HG02870 (cell line): Measurements from ENCODE around the gene HOXD10.

Experiments
- ATAC-seq: cut with Tn5 transposase; IDR thresholded peaks from one replicate; pipeline ENCODE4 v1.9.1; 2021; ENCODE audit warnings: mild to moderate bottlenecking, moderate library complexity; ENCODE audit not compliant: unreplicated experiment

HOXD10 gene

GRCh38 chr2:176121190-176122051 lies 4.8 kb downstream of the HOXD10 start:
- ATAC-seq: no peak

DNA sequence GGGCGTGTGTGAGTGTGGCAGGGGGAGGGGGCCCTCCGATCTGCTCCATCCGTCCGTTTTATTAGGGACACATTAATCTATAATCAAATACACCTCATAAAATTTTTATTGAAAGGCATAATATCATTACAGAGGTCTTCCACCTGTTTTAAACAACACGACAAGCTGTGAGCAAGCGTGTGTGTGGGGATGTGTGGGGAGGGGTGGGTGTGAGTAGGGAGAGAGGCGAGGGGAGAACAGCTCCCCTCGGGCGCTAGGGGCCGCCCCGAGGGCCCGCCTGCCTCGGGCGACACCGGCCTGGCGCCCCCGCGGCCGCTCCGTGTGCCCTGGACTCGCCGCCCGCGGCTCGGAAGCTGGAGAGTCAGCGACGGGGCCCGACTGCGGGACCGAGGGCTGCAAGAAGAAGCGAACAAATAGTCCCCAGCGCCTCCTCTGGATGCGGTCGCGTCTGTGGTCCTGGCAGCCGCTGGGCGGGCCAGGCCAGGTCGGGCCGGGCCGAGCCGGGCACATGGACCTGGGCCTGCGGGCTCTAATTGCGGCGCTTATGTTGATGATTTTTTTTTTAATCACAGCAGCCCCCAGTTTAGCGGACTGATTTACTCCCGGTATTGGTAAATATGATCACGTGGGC lies 5.6 kb downstream of the HOXD10 start:
- no peak for ATAC-seq

- no peak for ATAC-seq
These were observed 6.3 kb downstream of the HOXD10 start, which contains the start of gene HOXD9 for GRCh38 chr2:176122683-176123410. TSS of gene HOXD9 (plus strand) at chr2:176122719. CDS start at chr2:176122769, 50 bp downstream.

- ATAC-seq: no peak
These were observed 7.0 kb downstream of the HOXD10 start for GRCh38 chr2:176123411-176124109.

DNA sequence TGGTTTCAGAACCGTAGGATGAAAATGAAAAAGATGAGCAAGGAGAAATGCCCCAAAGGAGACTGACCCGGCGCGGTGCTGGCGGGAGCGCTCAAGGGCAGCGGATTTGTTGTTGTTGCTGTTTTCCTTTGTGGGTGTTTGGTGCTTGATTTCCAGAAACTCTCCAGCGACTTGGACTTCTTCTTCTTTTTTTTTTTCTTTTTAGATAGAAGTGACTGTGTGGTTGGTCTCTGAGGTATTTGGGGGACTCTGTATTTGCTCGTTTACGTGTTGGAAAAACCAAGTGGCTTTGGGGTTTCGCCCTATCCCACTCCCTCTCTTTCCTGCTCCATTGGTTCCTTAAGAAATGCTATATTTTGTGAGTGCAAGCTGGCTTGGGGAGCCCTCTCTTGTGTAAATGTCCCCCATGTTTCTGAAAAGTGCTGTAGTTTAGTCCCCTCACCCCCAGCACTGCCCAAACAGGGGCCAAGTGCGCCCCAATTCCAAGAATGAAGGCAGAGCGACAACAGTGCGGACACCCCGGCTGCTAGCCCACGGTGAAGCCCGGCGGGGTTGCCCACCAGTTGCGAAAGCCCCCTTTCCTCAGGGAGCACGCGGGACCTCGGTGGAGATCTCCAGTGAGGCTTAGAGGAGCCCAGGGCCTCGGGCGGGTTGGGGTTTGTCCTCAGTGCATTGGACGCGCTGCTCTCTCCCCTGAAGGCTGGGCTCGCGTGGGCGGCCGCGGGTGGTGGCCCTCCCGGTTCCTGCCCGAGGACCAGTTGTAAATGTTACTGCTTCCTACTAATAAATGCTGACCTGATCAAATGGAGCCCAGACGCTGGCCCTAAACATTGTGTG lies 7.8 kb downstream of the HOXD10 start:
- ATAC-seq: no peak

DNA sequence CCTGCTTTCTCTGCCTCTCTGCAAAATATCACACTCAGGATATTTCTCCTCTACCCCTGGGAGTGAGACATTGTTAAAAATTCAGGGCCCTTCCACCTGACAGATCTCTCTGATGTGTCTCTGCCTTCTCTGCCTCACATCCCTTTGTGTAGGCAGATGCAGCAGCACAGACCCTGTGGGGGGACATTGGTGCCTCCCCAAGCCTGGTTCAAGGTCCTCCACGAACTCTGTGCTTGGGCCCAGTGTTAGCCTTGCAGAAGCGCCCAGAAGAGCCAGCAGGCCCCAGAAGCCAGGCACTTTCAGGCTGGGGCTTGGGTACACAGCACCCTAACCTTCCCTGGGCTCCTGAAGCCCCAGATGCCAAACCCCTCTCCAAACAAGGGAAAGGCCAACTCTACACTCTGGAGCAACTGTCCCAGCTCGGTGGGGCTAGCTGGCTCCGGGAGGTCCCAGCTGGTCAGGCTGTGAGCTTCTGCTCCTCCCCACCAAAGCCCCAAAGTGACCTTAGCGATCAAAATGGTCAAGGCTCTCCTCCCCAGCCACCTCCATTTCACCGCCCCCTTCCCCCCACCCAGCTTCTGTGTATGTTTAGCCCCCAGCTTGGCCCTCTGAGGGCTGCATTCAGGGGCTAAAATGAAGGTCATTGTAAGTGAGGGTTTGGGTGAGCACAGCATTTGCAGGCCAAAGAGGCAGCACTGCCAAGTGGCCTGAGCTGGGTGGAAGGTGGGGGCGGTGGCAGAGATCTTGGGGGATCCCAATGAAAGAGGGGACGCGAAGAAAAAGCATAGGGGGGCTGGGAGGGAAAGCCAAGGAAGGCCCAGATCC lies 8.6 kb downstream of the HOXD10 start:
- ATAC-seq: no peak

GRCh38 chr2:176125772-176126054 lies 9.1 kb downstream of the HOXD10 start:
- ATAC-seq: no peak

GRCh38 chr2:176126929-176127773 lies 10.6 kb downstream of the HOXD10 start:
- ATAC-seq: no peak

DNA sequence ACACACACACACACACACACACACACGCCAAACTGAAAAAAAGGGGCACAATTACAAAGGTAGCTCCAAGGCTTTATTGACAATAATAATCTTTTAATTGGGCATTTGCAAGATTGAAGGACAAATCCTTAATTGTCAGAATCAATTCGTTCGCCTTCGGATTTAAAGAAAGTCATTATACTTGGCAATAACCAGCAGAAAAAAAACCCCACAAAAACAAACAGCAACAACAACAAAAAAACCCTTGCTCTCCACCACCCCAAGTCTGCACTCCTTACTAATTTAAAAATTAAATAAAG lies 11.1 kb downstream of the HOXD10 start:
- no peak for ATAC-seq

DNA sequence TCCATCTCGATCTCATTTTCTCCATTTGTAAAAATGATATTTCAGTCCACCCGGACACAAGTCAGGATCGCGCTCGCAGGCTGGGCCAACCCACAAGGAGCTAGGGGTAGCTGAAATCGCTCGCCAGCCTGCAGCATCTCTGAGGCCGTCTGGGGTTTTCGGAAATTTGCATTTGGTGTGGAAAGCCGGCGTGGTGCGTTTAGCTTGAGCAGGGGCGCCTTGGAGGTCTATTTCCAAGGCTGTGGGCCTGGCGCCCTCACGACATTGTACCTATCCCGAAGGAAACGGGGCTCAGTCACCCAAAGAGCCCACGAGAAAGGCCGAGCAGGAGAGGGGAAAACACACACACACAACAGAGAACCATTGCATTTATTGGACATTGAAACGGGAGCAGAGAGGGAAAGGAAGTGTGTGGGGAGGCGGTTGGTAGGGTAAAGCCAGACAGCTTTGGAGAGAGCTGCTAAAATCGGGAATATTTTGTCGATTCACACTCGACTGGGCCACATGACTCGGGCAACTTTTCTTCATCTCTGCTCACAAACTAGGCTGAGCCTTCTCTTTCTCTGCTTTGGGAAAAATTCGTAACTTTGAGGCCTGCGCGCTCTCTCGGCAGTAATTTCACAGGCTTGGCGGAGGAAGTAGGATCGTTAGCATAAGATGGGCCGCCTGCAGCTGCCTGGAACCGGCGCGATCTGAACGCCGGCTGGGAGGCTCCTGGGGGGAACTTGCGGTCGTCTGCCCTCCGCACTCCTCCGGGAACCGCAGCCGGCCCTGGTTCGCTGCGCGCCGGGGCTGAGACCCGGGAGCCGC lies 11.8 kb downstream of the HOXD10 start:
- ATAC-seq: no peak

DNA sequence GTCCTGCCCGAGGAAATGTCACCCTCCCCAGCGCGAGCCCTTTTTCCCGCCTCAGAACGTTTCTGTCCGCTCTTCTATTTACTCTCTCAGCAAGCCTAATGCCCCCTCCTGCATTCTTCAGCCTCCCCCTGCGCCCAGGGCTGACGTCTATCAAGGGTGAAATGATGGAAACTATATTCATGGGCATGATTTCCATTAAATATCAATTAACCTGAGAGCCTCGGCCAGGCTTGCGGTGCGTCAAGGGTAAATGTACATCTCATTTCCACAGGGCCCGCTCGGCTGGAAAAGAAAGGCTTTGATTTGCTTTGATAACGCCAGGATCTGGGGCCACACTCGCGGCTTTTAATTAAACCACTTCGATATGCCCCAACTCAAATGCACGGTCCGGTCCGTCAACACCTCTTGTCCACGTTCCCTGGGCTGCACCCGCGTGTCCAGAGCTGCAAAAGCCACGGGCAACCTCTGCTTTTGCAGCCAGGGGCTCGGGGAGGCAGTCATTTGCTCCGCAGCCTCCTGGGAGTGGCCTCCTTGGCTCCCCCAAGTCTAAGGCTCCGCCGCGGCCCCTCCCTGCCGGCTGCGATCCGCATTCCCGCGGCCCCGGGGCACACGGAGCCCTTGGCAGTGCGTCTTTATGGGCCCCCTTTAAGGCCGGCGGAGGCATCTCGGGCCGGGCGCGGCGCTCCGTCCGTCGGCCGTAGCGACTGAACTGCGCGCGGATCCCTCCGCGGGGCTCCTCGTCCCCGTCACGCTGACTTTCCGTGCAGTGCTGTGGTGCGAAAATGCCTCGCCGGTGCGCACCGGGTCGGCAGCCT lies 12.6 kb downstream of the HOXD10 start, which contains the start of gene HOXD8:
HOXD8 (plus strand) TSS at position 724 of the 815 bp plus-strand sequence. CDS start 662 bp downstream, outside the sequence.
- ATAC-seq: no peak

DNA sequence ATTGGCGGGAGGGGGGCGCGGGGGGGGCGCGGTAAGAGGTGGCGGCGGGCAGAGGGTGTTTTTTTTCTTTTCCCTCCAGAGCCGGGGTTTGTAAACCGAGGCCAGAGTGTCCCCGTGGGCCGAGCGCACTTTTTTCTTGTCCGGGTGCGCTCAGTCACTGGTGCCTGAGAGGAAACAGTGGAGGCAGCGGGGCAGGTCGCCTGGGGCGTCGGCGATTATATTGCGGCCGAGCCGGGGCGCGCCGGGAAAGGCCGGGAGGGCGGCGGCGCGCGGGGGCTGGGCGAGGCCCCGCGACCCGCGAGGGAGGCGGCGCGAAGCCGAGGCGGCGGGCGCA lies 13.2 kb downstream of the HOXD10 start:
- ATAC-seq: no peak

- no peak for ATAC-seq
These were observed 13.8 kb downstream of the HOXD10 start for GRCh38 chr2:176130147-176130956.

GRCh38 chr2:176130957-176131847 lies 14.6 kb downstream of the HOXD10 start:
- ATAC-seq: no peak

- no peak for ATAC-seq
These were observed 15.2 kb downstream of the HOXD10 start for GRCh38 chr2:176131848-176132158.
